Activated CD8-positive, alpha-beta T cell treated with anti-CD3 and anti-CD28 coated beads, Interleukin-2, amount 10 ng/mL, durations not matched to agents 7 days and 5 days (primary cell): ENCODE measurements around the gene SLC2A3. TPM values are rescaled to one million over a fixed set of nuclear protein-coding genes. Genes with fewer than 3 reads are reported as not detected.
"Not testable (repeated sequence)": the region's sequence is repeated elsewhere in the genome, so short reads cannot be mapped to it uniquely, and the experiment has no call there.

Experiments
- ATAC-seq: fragments of 150-1000 bp; cut with Tn5 transposase; one replicate; pipeline ENCODE4 v1.10.0; 2021; ENCODE audit warnings: moderate library complexity
- CTCF ChIA-PET: fragments of 350-600 bp; sonication (Branson Sonifier 250); formaldehyde crosslinking; loops from one replicate; lab custom pipeline; 2021; ENCODE audit warnings: antibody characterized with exemption; lab: Charles Lee
- POLR2A ChIA-PET: fragments of 350-600 bp; sonication (Branson Sonifier 250); formaldehyde crosslinking; loops from one replicate; lab custom pipeline; 2021; ENCODE audit warnings: antibody characterized with exemption; lab: Charles Lee
- DNase-seq: peaks from one replicate; pipeline ENCODE4 v3.0.0-alpha.2; 2020
- H3K27ac Mint-ChIP-seq: one replicate; pipeline ENCODE4 v1.8.0; 2021; ENCODE audit warnings: mild to moderate bottlenecking, mixed read lengths
- H3K27me3 Mint-ChIP-seq: one replicate; pipeline ENCODE4 v1.8.0; 2021; ENCODE audit warnings: low read depth, mixed read lengths
- H3K36me3 Mint-ChIP-seq: one replicate; pipeline ENCODE4 v1.8.0; 2021; ENCODE audit warnings: low read depth, mixed read lengths
- H3K4me1 Mint-ChIP-seq: one replicate; pipeline ENCODE4 v1.8.0; 2021; ENCODE audit warnings: low read depth, mixed read lengths
- H3K4me3 Mint-ChIP-seq: one replicate; pipeline ENCODE4 v1.8.0; 2021; ENCODE audit warnings: mild to moderate bottlenecking, mixed read lengths
- H3K9me3 Mint-ChIP-seq: one replicate; pipeline ENCODE4 v1.8.0; 2022; ENCODE audit warnings: mixed read lengths; ENCODE audit not compliant: insufficient read depth
- total RNA-seq, 2 experiments: library from RNA; stranded (reverse); gene quantifications; one replicate each; pipeline ENCODE4 v1.2.3, GENCODE V29; 2021

Gene SLC2A3
- total RNA-seq, 2 experiments from 2014 or later: 255 to 266 TPM

DNA sequence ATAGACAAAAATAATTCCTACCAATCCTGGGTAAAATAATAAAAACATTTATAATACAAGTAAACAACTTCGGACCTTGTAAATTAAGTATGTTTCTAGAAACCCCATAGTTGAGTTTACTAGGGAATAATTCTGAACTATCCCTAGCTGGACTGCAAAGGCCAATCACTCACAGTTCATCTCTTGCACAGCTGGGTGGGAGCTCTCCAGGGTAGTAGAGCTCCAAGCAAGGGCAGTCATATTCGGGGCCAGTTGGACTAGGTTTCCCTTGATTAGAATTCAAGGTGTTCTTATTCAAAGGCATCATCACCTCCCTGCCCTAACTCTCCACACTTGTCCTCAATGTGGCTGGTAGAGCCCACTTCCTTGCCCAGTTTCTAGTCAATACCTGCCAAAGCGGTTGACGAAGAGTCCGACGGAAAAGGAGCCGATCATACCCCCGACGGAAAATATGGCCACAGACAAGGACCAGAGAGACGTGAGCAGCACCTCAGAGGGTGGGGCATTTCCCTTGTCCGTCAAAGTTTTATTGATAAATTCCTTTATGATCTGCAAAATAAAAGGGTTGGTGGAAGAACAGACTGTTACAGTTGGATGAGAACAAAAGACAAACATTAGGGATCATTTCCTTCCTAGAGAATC lies 3.3 kb downstream of the SLC2A3 start:
- H3K9me3 Mint-ChIP-seq, H3K27ac Mint-ChIP-seq, ATAC-seq, DNase-seq, H3K4me3 Mint-ChIP-seq, H3K27me3 Mint-ChIP-seq: not testable (repeated sequence)
- H3K4me1 Mint-ChIP-seq: peaks cover 28% of the 10 kb centered on the region
- ChIA-PET CTCF (interaction anchor here (0.6 to 10.7 kb wide), 28 partner anchors 8 to 147 kb away, joined by 3 to 285 read pairs (median 5); no protein-coding TSS in a partner anchor), POLR2A (interaction anchor here (1.1 to 7.6 kb wide), 10 partner anchors 10 to 106 kb away, joined by 3 to 247 read pairs (median 6); no protein-coding TSS in a partner anchor)
- peaks cover 38% of the 10 kb centered on the region for H3K36me3 Mint-ChIP-seq

DNA sequence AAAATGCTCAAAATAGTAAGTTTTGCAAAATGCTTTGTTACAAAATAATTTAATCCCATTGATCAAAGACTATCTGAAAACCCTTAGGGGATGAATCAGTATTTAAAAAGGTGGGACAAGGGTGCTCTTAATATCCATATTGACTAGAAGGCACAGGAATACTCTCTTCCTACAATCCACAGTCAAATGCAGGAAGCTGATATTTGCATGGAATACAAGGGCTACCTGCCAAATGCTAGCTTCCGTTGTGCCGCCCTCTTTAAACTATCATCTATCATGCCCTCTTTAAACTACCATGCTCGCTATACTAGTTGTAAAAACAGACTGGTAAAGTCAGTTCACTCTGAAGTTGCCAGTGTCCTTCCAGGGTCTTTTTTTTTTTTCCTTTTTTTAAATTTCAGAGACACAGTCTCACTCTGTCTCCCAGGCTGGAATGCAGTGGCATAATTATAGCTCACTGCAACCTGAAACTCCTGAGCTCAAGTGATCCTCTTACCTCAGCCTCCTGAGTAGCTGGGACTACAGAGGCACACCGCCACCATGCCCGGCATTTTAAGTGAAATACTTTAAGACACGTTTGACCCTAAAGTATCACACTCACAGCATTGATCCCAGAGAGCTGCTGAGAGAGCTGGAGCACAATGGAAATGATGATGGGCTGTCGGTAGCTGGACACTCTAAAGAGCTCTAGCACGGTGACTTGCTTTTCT lies 6.7 kb downstream of the SLC2A3 start:
- Mint-ChIP-seq H3K4me3 (no peak overlapping the region), H3K27me3 (no peaks in the 10 kb centered on the region), H3K36me3 (peaks cover 62% of the 10 kb centered on the region), H3K4me1 (peaks cover 44% of the 10 kb centered on the region), H3K9me3 (no peaks in the 10 kb centered on the region), H3K27ac (no peak overlapping the region)
- no peak for DNase-seq
- ATAC-seq: no peak
- POLR2A ChIA-PET: interaction anchor here (0.8 to 1.6 kb wide), 2 partner anchors 32 to 41 kb away, joined by 3 to 4 read pairs; no protein-coding TSS in a partner anchor
- CTCF ChIA-PET: no interaction called here

DNA sequence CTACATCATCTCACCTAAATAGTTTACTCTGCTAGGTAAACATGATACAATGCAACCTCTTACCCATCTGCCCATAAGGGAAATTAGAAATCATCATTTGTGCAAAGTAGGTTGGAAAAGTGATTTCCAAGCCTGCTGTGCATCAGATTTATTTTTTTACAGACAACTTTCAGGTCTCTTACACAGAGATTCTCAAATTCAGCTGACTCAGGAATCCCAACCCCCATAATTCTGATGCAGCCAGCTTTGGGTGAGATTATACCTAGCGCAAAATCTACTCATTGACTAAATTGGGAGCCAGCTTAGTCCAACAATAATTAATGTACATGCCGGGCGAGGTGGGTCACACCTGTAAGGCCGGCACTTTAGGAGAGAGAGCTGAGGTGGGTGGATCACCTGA lies 8.5 kb downstream of the SLC2A3 start:
- Mint-ChIP-seq H3K9me3 (no peaks in the 10 kb centered on the region), H3K36me3 (peaks cover 76% of the 10 kb centered on the region), H3K4me3 (no peak overlapping the region), H3K4me1 (peaks cover 44% of the 10 kb centered on the region), H3K27ac (no peak overlapping the region), H3K27me3 (no peaks in the 10 kb centered on the region)
- POLR2A ChIA-PET: interaction anchor here (0.9 kb wide), 1 partner anchor 9 kb away, joined by 3 read pairs; no protein-coding TSS in a partner anchor
- DNase-seq (no peak), ATAC-seq (no peak)
- CTCF ChIA-PET: no interaction called here

DNA sequence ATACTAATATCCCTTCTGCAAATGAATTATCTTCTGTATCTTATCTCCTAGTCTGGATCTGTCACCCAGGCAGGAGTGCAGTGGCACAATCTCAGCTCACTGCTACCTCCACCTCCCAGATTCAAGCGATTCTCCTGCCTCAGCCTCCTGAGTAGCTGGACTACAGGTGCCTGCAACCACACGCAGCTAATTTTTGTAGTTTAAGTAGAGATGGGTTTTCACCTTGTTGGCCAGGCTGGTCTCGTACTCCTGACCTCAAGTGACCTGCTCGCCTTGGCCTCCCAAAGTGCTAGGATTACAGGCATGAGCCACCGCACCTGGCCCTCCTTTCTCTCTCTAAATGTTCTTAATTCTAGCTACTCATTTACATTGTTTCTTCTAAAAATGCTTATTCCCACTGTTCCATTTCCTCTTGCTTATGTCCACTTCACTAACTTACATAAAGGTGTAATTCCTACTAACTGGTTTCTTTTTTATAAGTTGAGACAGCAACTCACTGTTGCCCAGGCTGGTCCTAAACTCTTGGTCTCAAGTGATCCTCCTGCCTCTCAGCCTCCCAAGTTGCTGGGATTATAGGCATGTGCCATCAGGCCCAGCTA lies 9.8 kb downstream of the SLC2A3 start:
- peaks cover 78% of the 10 kb centered on the region for H3K36me3 Mint-ChIP-seq
- POLR2A ChIA-PET: interaction anchor here (1.5 kb wide), 1 partner anchor 9 kb away, joined by 4 read pairs; no protein-coding TSS in a partner anchor
- ATAC-seq, DNase-seq, H3K27ac Mint-ChIP-seq, H3K9me3 Mint-ChIP-seq, CTCF ChIA-PET, H3K4me3 Mint-ChIP-seq, H3K27me3 Mint-ChIP-seq: not testable (repeated sequence)
- H3K4me1 Mint-ChIP-seq: peaks cover 45% of the 10 kb centered on the region

DNA sequence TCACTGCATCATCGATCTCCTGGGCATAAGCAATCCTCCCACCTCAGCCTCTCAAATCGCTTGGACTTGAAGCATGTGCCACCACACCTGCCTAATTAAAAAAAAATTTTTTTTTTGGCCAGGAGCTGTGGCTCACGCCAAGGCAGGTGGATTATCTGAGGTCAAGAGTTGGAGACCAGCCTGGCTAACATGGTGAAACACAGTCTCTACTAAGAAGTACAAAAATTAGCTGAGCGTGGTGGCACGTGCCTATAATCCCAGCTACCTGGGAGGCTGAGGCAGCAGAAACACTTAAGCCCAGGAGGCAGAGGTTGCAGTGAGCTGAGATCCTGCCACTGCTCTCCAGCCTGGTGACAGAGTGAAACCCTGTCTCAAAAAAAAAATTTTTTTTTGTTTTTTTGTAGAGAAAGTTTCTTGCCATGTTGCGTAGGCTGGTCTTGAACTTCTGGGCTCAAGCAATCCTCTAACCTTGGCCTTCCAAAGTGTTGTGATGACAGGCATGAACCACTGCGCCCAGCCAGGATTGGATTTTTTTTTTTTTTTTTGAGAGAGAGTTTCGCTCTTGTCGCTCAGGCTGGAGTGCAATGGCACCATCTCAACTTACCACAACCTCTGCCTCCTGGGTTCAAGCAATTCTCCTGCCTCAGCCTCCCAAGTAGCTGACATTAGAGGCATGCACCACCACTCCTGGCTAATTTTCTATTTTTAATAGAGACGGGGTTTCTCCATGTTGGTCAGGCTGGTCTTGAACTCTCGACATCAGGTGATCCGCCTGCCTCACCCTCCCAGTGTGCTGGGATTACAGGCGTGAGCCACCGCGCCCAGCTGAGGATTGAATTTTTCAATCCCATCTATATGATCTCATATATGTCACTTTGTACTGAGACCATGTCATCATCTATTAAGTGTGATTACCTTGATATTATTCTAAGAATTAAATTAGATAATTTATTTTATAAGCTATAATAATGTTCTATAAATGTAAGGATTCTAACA lies 12.4 kb downstream of the SLC2A3 start:
- ChIA-PET POLR2A (interaction anchor here (0.8 to 1.2 kb wide), 3 partner anchors 9 to 118 kb away, joined by 3 to 5 read pairs (median 4); no protein-coding TSS in a partner anchor), CTCF (interaction anchor here (0.6 to 5.5 kb wide), 5 partner anchors 9 to 1377 kb away, joined by 3 to 24 read pairs (median 4); no protein-coding TSS in a partner anchor)
- Mint-ChIP-seq H3K4me1 (peaks cover 37% of the 10 kb centered on the region), H3K4me3 (no peak overlapping the region), H3K9me3 (no peaks in the 10 kb centered on the region), H3K36me3 (peaks cover 82% of the 10 kb centered on the region), H3K27ac (no peak overlapping the region), H3K27me3 (no peaks in the 10 kb centered on the region)
- DNase-seq (no peak), ATAC-seq (no peak)

DNA sequence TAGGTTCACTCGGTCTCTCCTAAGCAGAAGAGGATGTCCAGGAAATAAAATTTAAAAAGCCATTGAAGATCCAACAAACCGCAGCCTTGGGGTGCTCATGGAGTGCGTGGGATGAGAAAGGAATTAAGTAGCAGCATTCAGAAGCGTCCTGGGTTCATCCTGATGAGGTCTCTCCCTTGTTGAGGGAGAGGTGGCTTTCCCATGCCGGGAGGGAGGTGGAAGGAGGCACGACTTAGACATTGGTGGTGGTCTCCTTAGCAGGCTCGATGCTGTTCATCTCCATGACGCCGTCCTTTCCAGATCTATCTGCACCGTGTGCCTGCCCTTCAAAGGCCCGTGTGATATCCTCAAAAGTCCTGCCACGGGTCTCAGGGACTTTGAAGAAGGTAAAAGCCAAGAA lies 14.8 kb downstream of the SLC2A3 start:
- Mint-ChIP-seq H3K4me1 (peaks cover 35% of the 10 kb centered on the region), H3K36me3 (peaks cover 76% of the 10 kb centered on the region)
- CTCF ChIA-PET: interaction anchor here (5.5 kb wide), 1 partner anchor 12 kb away, joined by 24 read pairs; no protein-coding TSS in a partner anchor
- ATAC-seq, DNase-seq, H3K9me3 Mint-ChIP-seq, H3K27ac Mint-ChIP-seq, POLR2A ChIA-PET, H3K27me3 Mint-ChIP-seq, H3K4me3 Mint-ChIP-seq: not testable (repeated sequence)

DNA sequence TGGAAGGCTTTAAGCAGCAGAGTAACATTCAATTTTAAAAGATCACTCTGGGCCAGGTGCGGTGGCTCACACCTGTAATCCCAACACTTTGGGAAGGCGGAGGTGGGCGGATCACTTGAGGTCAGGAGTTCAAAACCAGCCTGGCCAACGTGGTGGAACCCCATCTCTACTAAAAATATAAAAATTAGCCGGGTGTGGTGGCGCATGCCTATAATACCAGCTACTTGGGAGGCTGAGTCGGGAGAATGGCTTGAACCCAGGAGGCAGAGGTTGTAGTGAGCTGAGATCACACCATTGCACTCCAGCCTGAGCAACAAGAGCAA lies 17.8 kb downstream of the SLC2A3 start:
- ATAC-seq: not testable (repeated sequence)

DNA sequence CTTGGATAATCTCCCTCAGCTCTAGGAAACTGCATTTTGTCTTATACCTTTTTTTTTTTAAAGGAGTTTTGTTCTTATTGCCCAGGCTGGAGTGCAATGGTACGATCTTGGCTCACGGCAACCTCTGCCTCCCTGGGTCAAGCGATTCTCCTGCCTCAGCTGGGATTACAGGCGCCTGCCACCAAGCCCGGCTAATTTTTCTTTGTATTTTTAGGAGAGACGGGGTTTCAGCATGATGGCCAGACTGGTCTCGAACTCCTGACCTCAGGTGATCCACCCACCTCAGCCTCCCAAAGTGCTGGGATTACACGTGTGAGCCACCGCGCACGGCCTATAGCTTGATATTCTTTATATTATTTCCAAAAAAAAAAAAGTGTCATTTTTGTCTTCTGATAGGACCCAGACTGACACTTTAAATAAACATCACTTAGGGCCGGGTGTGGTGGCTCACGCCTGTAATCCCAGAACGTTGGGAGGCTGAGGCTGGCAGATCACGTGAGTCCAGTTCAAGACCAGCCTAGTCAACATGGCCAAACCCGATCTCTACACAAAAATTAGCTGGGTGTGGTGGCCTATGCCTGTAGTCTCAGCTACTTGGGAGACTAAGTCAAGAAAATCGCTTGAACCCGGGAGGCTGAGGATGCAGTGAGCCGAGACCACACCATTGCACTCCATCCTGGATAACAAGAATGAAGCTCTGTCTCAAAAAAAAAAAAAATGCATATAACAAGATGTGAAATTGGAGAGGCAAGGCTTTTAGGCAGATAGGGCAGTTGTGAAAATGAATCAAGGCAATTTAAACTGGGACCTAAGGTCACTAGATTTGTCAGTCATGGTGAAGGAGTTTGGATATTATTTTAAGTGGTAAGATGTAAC lies 18.4 kb downstream of the SLC2A3 start:
- POLR2A ChIA-PET: interaction anchor here (0.8 to 2.1 kb wide), 4 partner anchors 10 to 74 kb away, joined by 3 to 7 read pairs (median 3); no protein-coding TSS in a partner anchor
- DNase-seq: no peak
- CTCF ChIA-PET: interaction anchor here (1.0 to 5.5 kb wide), 2 partner anchors 15 to 16 kb away, joined by 4 to 24 read pairs; no protein-coding TSS in a partner anchor
- Mint-ChIP-seq H3K4me3 (no peak overlapping the region), H3K27ac (no peak overlapping the region), H3K4me1 (peaks cover 37% of the 10 kb centered on the region), H3K36me3 (peaks cover 52% of the 10 kb centered on the region), H3K9me3 (no peaks in the 10 kb centered on the region), H3K27me3 (no peaks in the 10 kb centered on the region)
- ATAC-seq: no peak

More for the DNA sequence above, 17.8 kb downstream of the SLC2A3 start:
- H3K4me1 Mint-ChIP-seq: peaks cover 37% of the 10 kb centered on the region
- H3K27me3 Mint-ChIP-seq, DNase-seq, H3K27ac Mint-ChIP-seq, H3K9me3 Mint-ChIP-seq, H3K4me3 Mint-ChIP-seq: not testable (repeated sequence)
- ChIA-PET POLR2A (interaction anchor here (0.8 to 2.1 kb wide), 4 partner anchors 9 to 73 kb away, joined by 3 to 7 read pairs (median 3); no protein-coding TSS in a partner anchor), CTCF (interaction anchor here (5.5 kb wide), 1 partner anchor 15 kb away, joined by 24 read pairs; no protein-coding TSS in a partner anchor)
- H3K36me3 Mint-ChIP-seq: peaks cover 58% of the 10 kb centered on the region

DNA sequence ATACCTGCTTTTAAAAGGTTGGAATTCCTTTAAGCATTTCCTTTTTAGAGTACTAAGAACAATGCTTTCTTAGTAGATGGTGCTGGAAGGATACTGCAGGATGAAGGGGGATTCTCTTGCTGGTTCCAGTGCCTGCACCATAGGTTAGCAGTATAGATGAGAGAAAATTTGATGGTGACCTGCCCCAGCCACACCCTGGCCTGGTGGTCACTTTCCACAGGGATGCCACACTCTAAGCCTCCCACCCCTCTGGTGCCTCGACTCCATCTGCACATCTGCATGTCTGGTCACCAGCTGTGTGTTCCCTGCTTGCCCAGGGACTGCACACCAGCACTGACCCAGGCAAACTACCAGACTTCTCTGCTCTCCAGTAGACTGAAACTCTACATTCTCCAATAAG lies 19.1 kb downstream of the SLC2A3 start:
- ChIA-PET CTCF (interaction anchor here (1.0 kb wide), 1 partner anchor 16 kb away, joined by 4 read pairs; no protein-coding TSS in a partner anchor), POLR2A (no interaction called here)
- H3K36me3 Mint-ChIP-seq: peaks cover 46% of the 10 kb centered on the region
- no peaks in the 10 kb centered on the region for H3K9me3 Mint-ChIP-seq
- peaks cover 37% of the 10 kb centered on the region for H3K4me1 Mint-ChIP-seq
- ATAC-seq: no peak
- no peaks in the 10 kb centered on the region for H3K27me3 Mint-ChIP-seq
- H3K27ac Mint-ChIP-seq: no peak overlapping the region
- DNase-seq: no peak
- no peak overlapping the region for H3K4me3 Mint-ChIP-seq
